GM12878 (cell line): ENCODE measurements around the gene HCFC2.

Experiments
- ASH2L ChIP-seq: fragments of 300-600, 200-600 bp; sonication (generic); IDR thresholded peaks from 2 replicates; pipeline ENCODE4 v1.6.1; 2017; ENCODE audit warnings: low read depth, mild to moderate bottlenecking, borderline replicate concordance
- EP300 ChIP-seq, 2 experiments: fragments of 150-350 bp in 1 of 2; IDR thresholded peaks; 2 replicates each; pipeline ENCODE4 v1.6.1; 2011 to 2012; ENCODE audit warnings: low read depth in 2 of 2, low read length in 2 of 2, borderline replicate concordance in 1 of 2, improper control_type of control experiment in 1 of 2, inconsistent platforms in 1 of 2; ENCODE audit not compliant: control insufficient read depth in 1 of 2
- NBN ChIP-seq: fragments of 450-650 bp; IDR thresholded peaks from 2 replicates; pipeline ENCODE4 v1.6.1; 2016
- RB1 ChIP-seq: fragments of 450-650 bp; formaldehyde crosslinking; IDR thresholded peaks from 2 replicates; pipeline ENCODE4 v1.6.1; 2017; ENCODE audit warnings: mild to moderate bottlenecking, borderline replicate concordance
- SP1 ChIP-seq: IDR thresholded peaks from one replicate; pipeline ENCODE4 v1.6.1; 2011; ENCODE audit warnings: low read depth, low read length
- TCF12 ChIP-seq: IDR thresholded peaks from 2 replicates; pipeline ENCODE4 v1.6.1; 2011; ENCODE audit warnings: low read depth, mild to moderate bottlenecking, low read length

DNA sequence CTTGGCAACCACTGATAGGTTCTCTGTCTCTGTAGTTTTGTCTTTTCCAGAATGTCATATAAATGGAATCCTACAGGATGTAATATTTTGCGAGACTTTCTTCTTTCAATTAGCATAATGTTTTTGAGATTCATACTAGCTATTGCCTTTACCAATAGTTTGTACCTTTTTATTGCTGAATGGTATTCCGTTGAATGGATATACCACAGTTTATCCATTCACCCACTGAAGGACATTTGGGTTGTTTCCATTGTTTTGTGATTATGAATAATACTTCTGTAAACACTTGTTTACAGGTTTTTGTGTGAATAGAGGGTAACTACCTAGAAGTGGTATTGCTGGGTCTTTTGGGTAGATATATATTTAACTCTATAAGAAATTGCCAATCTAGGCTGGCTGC, 40.6 kb upstream of the HCFC2 start:
- TF ChIP-seq TCF12: no peak
- no peak for TF ChIP-seq EP300 (IDR thresholded peaks at IDR 0.05; ENCODE audit: borderline replicate concordance in 1 of 2, control insufficient read depth in 1 of 2, low read depth in 2 of 2, low read length in 2 of 2)
- TF ChIP-seq ASH2L: no peak
- no peak for TF ChIP-seq RB1
- no peak for TF ChIP-seq NBN
- no peak for TF ChIP-seq SP1
